ENCODE measurements around the gene AKR1B15. TPM values are rescaled to one million over a fixed set of nuclear protein-coding genes. Genes with fewer than 3 reads are reported as not detected.

AKR1B15 gene
- total and polyA plus RNA-seq, 2 donors (not counting 3 experiments of a cell fraction or from before 2014, with no cell fraction given), result not detected

- no TSS peak for BruUV-seq (replicated peaks)
- FAIRE-seq (no peak), DNase-seq (ENCODE audit: low read depth, low spot score) (no peak)
- Histone ChIP-seq H3K27me3 (ENCODE audit: control insufficient read depth in 2 of 2, insufficient read depth in 2 of 2, low read length in 2 of 2) (peaks cover 4 to 13% of the 10 kb centered on the region in 2 experiments), H3K36me3 (ENCODE audit: control insufficient read depth in 2 of 2, extremely low read depth in 1 of 2, insufficient read depth in 2 of 2, low read length in 2 of 2) (no peaks in the 10 kb centered on the region), H3K4me2 (ENCODE audit: insufficient read depth, low read length) (no peak overlapping the region), H3K27ac (ENCODE audit: insufficient read depth, low read depth, low read length) (no peak overlapping the region), H3K4me1 (ENCODE audit: control insufficient read depth, extremely low read depth, insufficient read depth, low read length) (no peaks in the 10 kb centered on the region), H3K9me3 (replicated peaks; ENCODE audit: control insufficient read depth, insufficient read depth, low read length) (no peaks in the 10 kb centered on the region), H3K9ac (replicated peaks; ENCODE audit: extremely low read depth, insufficient read depth, low read length) (no peak overlapping the region), H2AFZ (ENCODE audit: low read depth, low read length) (no peak overlapping the region), H3K4me3 (replicated peaks in 1 of 3; ENCODE audit: insufficient read depth in 1 of 3, low read depth in 1 of 3, low read length in 3 of 3) (no peak overlapping the region), H3K79me2 (ENCODE audit: control insufficient read depth, insufficient read depth, low read length) (no peaks in the 10 kb centered on the region), H4K20me1 (replicated peaks; ENCODE audit: control insufficient read depth, extremely low read depth, insufficient read depth, low read length) (no peaks in the 10 kb centered on the region), H3K9me1 (replicated peaks; ENCODE audit: control insufficient read depth, extremely low read depth, insufficient read depth, low read length) (no peaks in the 10 kb centered on the region)
- dilution Hi-C loops (cut with MboI; ENCODE audit: extremely low pct_ligation_motif_present, low sequenced_read_pairs), result no loop called here
- CTCF ChIA-PET, result interaction anchor here (0.9 to 1.0 kb wide), 2 partner anchors 14 to 17 kb away, joined by 3 read pairs; no protein-coding TSS in a partner anchor
- TF ChIP-seq GATA2 (IDR thresholded peaks at IDR 0.05; ENCODE audit: insufficient read depth, insufficient read length, low read depth, low read length), result no peak
- TF ChIP-seq EZH2 (IDR thresholded peaks at IDR 0.05; ENCODE audit: borderline replicate concordance, low read depth, low read length, severe bottlenecking), result no peak
- no peak for TF ChIP-seq POLR2AphosphoS5 (IDR thresholded peaks at IDR 0.05; ENCODE audit: insufficient read depth, low read depth, low read length)
- TF ChIP-seq FOS (IDR thresholded peaks at IDR 0.05; ENCODE audit: borderline replicate concordance, insufficient read depth, low read length), result no peak
- intact Hi-C loops (cut with micrococcal nuclease), result no loop called here
- POLR2A ChIA-PET, result no interaction called here
Measured at GRCh38 chr7:134530460-134530859, 18.4 kb upstream of the AKR1B15 start.

GRCh38 chr7:134532180-134532953, 16.5 kb upstream of the AKR1B15 start:
- TF ChIP-seq POLR2A (IDR thresholded peaks at IDR 0.05; ENCODE audit: low read depth, low read length), result no peak
- ChIA-PET POLR2A (no interaction called here), CTCF (interaction anchor here (3.5 kb wide), 1 partner anchor 15 kb away, joined by 16 read pairs; no protein-coding TSS in a partner anchor)
- Histone ChIP-seq H3K9me1 (replicated peaks; ENCODE audit: control insufficient read depth, extremely low read depth, insufficient read depth, low read length) (no peaks in the 10 kb centered on the region), H3K4me2 (ENCODE audit: insufficient read depth, low read length) (no peak overlapping the region), H2AFZ (ENCODE audit: low read depth, low read length) (no peak overlapping the region), H3K27ac (ENCODE audit: insufficient read depth, low read depth, low read length) (no peak overlapping the region), H3K9me3 (replicated peaks; ENCODE audit: control insufficient read depth, insufficient read depth, low read length) (no peaks in the 10 kb centered on the region), H3K79me2 (ENCODE audit: control insufficient read depth, insufficient read depth, low read length) (no peaks in the 10 kb centered on the region), H4K20me1 (replicated peaks; ENCODE audit: control insufficient read depth, extremely low read depth, insufficient read depth, low read length) (no peaks in the 10 kb centered on the region), H3K27me3 (ENCODE audit: control insufficient read depth in 2 of 2, insufficient read depth in 2 of 2, low read length in 2 of 2) (peaks cover 4 to 13% of the 10 kb centered on the region in 2 experiments), H3K4me1 (ENCODE audit: control insufficient read depth, extremely low read depth, insufficient read depth, low read length) (no peaks in the 10 kb centered on the region), H3K4me3 (replicated peaks in 1 of 3; ENCODE audit: insufficient read depth in 1 of 3, low read depth in 1 of 3, low read length in 3 of 3) (no peak overlapping the region), H3K36me3 (ENCODE audit: control insufficient read depth in 2 of 2, extremely low read depth in 1 of 2, insufficient read depth in 2 of 2, low read length in 2 of 2) (no peaks in the 10 kb centered on the region), H3K9ac (replicated peaks; ENCODE audit: extremely low read depth, insufficient read depth, low read length) (no peak overlapping the region)
- dilution Hi-C loops (cut with MboI; ENCODE audit: extremely low pct_ligation_motif_present, low sequenced_read_pairs) (no loop called here), intact Hi-C loops (cut with micrococcal nuclease) (no loop called here)
- FAIRE-seq (no peak), DNase-seq (ENCODE audit: low read depth, low spot score) (no peak)
- BruUV-seq (replicated peaks), result no TSS peak
